ENCODE results near the gene SEMA3B.

DNA sequence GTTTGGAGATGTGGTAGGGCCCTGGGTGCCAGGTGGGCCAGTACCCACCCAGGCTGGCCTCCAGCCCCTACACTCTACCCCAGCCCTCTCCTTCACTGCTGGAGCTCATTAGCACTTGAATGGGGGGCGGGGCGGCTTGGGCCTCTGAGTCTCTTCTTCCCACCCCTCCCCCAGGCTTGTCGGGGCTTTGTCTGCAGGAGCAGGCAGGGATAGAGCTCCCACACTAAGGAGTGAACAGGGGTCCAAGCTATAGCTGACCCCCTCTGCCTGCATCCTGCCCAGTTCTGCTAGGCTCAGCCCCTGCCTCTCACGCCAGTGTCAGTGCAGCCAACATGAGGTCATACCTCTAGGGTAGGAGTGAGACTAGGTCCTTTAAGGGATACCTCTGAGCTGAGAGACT is 27.8 kb upstream of the SEMA3B start:
- TF ChIP-seq, protein P1, sequence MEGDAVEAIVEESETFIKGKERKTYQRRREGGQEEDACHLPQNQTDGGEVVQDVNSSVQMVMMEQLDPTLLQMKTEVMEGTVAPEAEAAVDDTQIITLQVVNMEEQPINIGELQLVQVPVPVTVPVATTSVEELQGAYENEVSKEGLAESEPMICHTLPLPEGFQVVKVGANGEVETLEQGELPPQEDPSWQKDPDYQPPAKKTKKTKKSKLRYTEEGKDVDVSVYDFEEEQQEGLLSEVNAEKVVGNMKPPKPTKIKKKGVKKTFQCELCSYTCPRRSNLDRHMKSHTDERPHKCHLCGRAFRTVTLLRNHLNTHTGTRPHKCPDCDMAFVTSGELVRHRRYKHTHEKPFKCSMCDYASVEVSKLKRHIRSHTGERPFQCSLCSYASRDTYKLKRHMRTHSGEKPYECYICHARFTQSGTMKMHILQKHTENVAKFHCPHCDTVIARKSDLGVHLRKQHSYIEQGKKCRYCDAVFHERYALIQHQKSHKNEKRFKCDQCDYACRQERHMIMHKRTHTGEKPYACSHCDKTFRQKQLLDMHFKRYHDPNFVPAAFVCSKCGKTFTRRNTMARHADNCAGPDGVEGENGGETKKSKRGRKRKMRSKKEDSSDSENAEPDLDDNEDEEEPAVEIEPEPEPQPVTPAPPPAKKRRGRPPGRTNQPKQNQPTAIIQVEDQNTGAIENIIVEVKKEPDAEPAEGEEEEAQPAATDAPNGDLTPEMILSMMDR (IDR thresholded peaks at IDR 0.05; ENCODE audit: low read depth, low read length, poor library complexity, severe bottlenecking) = no peak
- TF ChIP-seq EZH2phosphoT487 (IDR thresholded peaks at IDR 0.05; ENCODE audit: borderline replicate concordance, low read length) = no peak
